RWPE2 (cell line): Measurements from ENCODE around the gene ARMH1.
"Not testable (repeated sequence)": the region's sequence is repeated elsewhere in the genome, so short reads cannot be mapped to it uniquely, and the experiment has no call there.

Experiments
- ATAC-seq: fragments of 200-7000 bp; cut with Tn5 transposase; 3 replicates; pipeline ENCODE4 v1.9.1; 2021; ENCODE audit warnings: low read depth
- DNase-seq: peaks from one replicate; pipeline ENCODE4 v3.0.0-alpha.2; 2020; ENCODE audit warnings: low spot score
- H3K27ac ChIP-seq: fragments of 450-650 bp; 2 replicates; pipeline ENCODE4 v1.5.1; 2017; ENCODE audit warnings: mild to moderate bottlenecking; ENCODE audit not compliant: poor library complexity, severe bottlenecking
- H3K27me3 ChIP-seq: fragments of 250-450 bp; sonication (Bioruptor Pico); 2 replicates; pipeline ENCODE4 v1.5.1; 2021; ENCODE audit warnings: mild to moderate bottlenecking, moderate library complexity; ENCODE audit not compliant: insufficient read depth, poor library complexity, severe bottlenecking
- H3K36me3 ChIP-seq: fragments of 250-450 bp; sonication (Bioruptor Pico); 2 replicates; pipeline ENCODE4 v1.5.1; 2020; ENCODE audit warnings: low read depth, mild to moderate bottlenecking, moderate library complexity
- H3K4me1 ChIP-seq: fragments of 250-450 bp; sonication (Bioruptor Pico); 2 replicates; pipeline ENCODE4 v1.5.1; 2021; ENCODE audit warnings: mild to moderate bottlenecking, moderate library complexity; ENCODE audit not compliant: insufficient read depth, poor library complexity, severe bottlenecking
- H3K4me3 ChIP-seq: fragments of 250-450 bp; sonication (Bioruptor Pico); 2 replicates; pipeline ENCODE4 v1.5.1; 2021; ENCODE audit warnings: mild to moderate bottlenecking, moderate library complexity; ENCODE audit not compliant: severe bottlenecking
- H3K9me3 ChIP-seq: fragments of 250-450 bp; sonication (Bioruptor Pico); 2 replicates; pipeline ENCODE4 v1.5.1; 2021; ENCODE audit warnings: mild to moderate bottlenecking, moderate library complexity; ENCODE audit not compliant: severe bottlenecking
- CTCF ChIP-seq: fragments of 450-650 bp; IDR thresholded peaks from one replicate; pipeline ENCODE4 v1.5.1; 2017; ENCODE audit warnings: mild to moderate bottlenecking, moderate library complexity; ENCODE audit not compliant: poor library complexity, severe bottlenecking

The ARMH1 gene

GRCh38 chr1:44661781-44662682 lies 12.5 kb upstream of the ARMH1 start:
- no peak for ATAC-seq
- H3K36me3 ChIP-seq: no peaks in the 10 kb centered on the region
- H3K9me3 ChIP-seq: no peaks in the 10 kb centered on the region
- H3K27me3 ChIP-seq: no peaks in the 10 kb centered on the region
- no peak overlapping the region for H3K4me3 ChIP-seq
- no peak for DNase-seq
- no peak overlapping the region for H3K27ac ChIP-seq
- no peaks in the 10 kb centered on the region for H3K4me1 ChIP-seq
- TF ChIP-seq CTCF: no peak

- no peaks in the 10 kb centered on the region for H3K27me3 ChIP-seq
- ATAC-seq (no peak), DNase-seq (no peak)
- H3K9me3 ChIP-seq: no peaks in the 10 kb centered on the region
- H3K27ac ChIP-seq: no peak overlapping the region
- H3K4me3 ChIP-seq: no peak overlapping the region
- TF ChIP-seq CTCF: no peak
- H3K36me3 ChIP-seq: no peaks in the 10 kb centered on the region
- no peaks in the 10 kb centered on the region for H3K4me1 ChIP-seq
Observed at GRCh38 chr1:44662683-44663030, 11.9 kb upstream of the ARMH1 start.

- no peaks in the 10 kb centered on the region for H3K27me3 ChIP-seq
- no peak overlapping the region for H3K4me3 ChIP-seq
- H3K36me3 ChIP-seq: no peaks in the 10 kb centered on the region
- H3K4me1 ChIP-seq: no peaks in the 10 kb centered on the region
- H3K27ac ChIP-seq: no peak overlapping the region
- DNase-seq (no peak), ATAC-seq (no peak)
- TF ChIP-seq CTCF: no peak
- no peaks in the 10 kb centered on the region for H3K9me3 ChIP-seq
Observed at GRCh38 chr1:44663417-44663816, 11.1 kb upstream of the ARMH1 start.

- DNase-seq (no peak), ATAC-seq (no peak)
- H3K4me1 ChIP-seq: no peaks in the 10 kb centered on the region
- no peak for TF ChIP-seq CTCF
- H3K4me3 ChIP-seq: no peak overlapping the region
- no peaks in the 10 kb centered on the region for H3K9me3 ChIP-seq
- H3K27ac ChIP-seq: no peak overlapping the region
- H3K36me3 ChIP-seq: no peaks in the 10 kb centered on the region
- H3K27me3 ChIP-seq: no peaks in the 10 kb centered on the region
Observed at GRCh38 chr1:44664730-44665370, 9.7 kb upstream of the ARMH1 start.

- H3K27ac ChIP-seq, H3K27me3 ChIP-seq, DNase-seq, H3K9me3 ChIP-seq, H3K4me3 ChIP-seq, H3K4me1 ChIP-seq, H3K36me3 ChIP-seq, ATAC-seq: not testable (repeated sequence)
Observed at GRCh38 chr1:44666719-44667118, 7.8 kb upstream of the ARMH1 start.
